NCI-H345 treated with DMSO at 0.1 percent for 48 hours (cell line): ENCODE measurements around the gene PRKAB1.
"Not testable (repeated sequence)": the region's sequence is repeated elsewhere in the genome, so short reads cannot be mapped to it uniquely, and the experiment has no call there.

ENCODE experiments used
- DNase-seq: peaks from one replicate; lab custom pipeline; 2025; ENCODE audit not compliant: unreplicated experiment; lab: John Stamatoyannopoulos, UW

Gene PRKAB1

GRCh38 chr12:119667577-119668323, at the start of gene PRKAB1:
Gene PRKAB1, plus strand, starts transcription at chr12:119668133. Its CDS starts 112 bp downstream, at chr12:119668245.
- DNase-seq: peak; percentile 89

DNA sequence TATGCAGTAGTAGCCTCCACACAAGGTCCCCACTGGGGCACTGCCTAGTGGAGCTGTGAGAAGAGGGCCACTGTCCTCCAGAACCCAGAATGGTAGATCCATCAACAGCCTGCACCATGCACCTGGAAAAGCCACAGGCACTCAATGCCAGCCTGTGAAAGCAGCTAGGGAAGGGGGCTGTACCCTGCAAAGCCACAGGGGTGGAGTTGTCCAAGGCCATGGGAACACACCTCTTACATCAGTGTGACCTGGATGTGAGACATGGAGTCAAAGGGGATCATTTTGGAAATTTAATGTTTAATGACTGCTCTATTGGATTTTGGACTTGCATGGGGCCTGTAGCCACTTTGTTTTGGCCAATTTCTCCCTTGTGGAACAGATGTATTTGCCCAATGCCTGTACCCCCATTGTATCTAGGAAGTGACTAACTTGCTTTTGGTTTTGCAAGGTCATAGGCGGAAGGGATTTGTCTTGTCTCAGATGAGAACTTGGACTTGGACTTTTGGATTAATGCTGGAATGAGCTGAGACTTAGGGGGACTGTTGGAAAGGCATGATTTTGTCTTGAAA, 49.5 kb upstream of the PRKAB1 start:
- DNase-seq: not testable (repeated sequence)

- no peak for DNase-seq
Observed at GRCh38 chr12:119620490-119620889, 47.4 kb upstream of the PRKAB1 start.

DNA sequence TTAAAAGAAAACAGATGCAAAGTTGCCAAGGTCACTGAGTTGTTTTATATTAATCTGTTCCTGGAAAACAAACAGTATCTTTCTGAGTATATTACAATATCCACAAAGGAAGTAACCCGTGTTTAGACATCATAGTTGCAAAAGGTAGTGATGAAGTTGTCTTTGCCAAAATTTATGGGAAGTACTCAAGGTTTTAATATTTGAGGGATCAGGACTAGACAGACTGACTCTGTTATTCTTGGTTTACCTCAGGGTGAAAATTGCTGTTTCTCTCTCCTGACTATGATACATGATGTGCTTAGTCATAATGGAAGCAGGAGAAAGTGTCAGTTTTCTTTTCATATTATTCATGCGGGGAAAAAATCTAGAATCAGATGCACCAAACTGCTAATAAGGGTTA, 46.1 kb upstream of the PRKAB1 start:
- no peak for DNase-seq

- DNase-seq: no peak
Observed at GRCh38 chr12:119624966-119625365, 43.0 kb upstream of the PRKAB1 start.

GRCh38 chr12:119627019-119627643, 40.8 kb upstream of the PRKAB1 start:
- DNase-seq: no peak

DNA sequence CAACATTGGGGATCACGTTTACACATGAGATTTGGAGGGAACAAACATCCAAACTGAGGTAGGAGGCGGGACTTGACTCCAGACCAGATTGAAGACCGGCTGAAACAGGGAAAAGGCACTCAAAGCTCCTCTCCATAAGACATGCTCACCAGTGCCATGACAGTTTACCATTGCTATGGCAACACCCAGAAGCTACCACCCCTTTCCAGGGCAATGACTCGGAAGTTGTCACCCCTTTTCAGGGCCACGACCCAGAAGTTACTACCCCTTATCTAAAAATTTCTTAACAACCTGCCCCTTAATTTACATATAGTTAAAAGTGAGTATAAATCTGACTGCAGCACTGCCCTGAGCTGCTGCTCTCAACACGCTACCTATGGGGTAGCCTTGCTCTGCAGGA, 40.2 kb upstream of the PRKAB1 start:
- no peak for DNase-seq

GRCh38 chr12:119630223-119630780, 37.6 kb upstream of the PRKAB1 start:
- DNase-seq: no peak

- DNase-seq: no peak
Observed at GRCh38 chr12:119630962-119631550, 36.9 kb upstream of the PRKAB1 start.

- no peak for DNase-seq
Observed at GRCh38 chr12:119631930-119632678, 35.8 kb upstream of the PRKAB1 start.

DNA sequence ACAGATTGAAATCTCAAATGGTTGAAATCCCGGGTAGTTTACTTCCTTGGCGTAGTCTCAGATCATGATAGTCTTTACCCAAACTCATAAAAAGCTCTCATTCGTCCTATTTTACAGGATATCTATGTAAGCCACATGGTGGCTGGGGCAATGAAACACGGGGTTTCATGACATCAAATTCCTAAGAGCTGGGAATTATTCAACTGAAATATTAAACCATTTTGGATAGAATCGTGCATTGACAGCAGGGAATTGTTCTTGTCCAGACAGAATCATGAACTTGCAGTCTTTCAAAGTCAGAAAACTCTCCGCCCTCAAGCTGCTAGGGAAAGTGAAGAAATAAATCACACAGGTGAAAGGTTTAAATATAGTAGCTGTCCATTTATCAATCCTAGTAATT, 33.2 kb upstream of the PRKAB1 start:
- no peak for DNase-seq

DNA sequence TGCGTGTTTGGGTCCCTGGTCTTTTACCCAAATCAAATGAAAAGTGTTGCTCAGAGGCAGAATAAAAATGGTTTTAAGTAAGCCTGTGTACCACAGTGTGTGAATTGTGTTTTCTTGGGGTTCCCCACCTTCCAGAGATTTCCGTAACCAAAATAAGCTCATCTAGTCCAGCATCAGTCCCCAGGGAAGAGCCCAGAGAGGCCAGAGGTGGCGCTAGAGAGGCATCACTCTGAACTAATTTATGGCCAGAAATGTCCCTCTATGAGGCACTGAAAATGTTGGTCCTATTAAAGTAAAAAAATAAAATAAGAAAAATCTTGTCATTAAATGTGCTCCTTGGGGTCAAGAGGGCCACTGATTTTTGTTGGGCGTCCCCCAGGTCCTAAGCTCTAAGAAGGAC, 24.9 kb upstream of the PRKAB1 start:
- DNase-seq: no peak

DNA sequence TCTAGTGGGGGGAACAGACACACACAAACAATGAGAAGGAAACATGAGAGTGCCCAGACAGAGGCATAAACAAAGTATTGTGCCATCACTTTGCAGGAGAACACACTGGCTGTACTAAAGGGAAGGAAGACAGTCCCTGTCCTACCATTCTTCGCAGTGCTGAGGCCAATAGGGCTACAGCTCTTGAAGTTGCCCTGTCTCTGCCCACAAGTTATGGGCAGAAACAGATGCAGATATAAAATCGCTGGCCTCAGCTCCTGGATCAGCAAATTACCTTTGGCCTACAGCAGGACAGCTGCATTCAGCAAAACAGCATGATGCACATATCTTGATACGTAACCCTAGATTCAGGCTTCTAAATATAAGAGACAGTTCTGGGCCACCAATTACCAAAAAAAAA, 23.0 kb upstream of the PRKAB1 start:
- no peak for DNase-seq

- DNase-seq: no peak
Observed at GRCh38 chr12:119645535-119646059, 22.3 kb upstream of the PRKAB1 start.

DNA sequence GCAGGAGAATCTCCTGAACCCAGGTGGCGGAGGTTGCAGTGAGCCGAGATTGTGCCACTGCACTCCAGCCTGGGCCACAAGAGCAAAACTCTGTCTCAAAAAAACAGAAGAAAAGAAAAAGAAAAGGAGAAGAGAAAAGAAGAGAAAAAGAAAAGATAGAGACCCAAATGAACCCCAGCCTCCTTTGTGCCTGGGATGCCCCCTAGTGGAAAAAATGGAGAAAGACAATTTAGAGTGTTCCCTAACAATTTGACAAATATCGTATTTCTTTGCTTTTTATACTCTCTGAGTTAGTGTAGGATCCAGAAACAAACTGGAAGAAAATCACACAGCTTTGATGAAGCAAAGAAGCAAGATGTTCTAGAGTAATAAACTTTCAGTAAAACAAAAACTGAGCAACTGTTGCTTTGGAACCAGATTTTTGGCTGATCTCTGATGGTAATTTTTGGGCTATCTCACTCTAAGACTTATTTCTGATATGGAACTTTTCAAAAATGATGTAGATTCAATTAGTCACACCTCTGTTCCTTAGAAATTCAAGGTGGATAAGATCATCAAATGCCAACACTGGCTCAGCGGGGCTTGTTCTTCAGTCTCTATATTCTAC, 18.6 kb upstream of the PRKAB1 start:
- peak; percentile 11 for DNase-seq

GRCh38 chr12:119652665-119653064, 15.3 kb upstream of the PRKAB1 start:
- no peak for DNase-seq

GRCh38 chr12:119657001-119657400, 10.9 kb upstream of the PRKAB1 start:
- not testable (repeated sequence) for DNase-seq

- DNase-seq: not testable (repeated sequence)
Observed at GRCh38 chr12:119658166-119658565, 9.8 kb upstream of the PRKAB1 start.

GRCh38 chr12:119659289-119659897, 8.5 kb upstream of the PRKAB1 start:
- peak; percentile 29 for DNase-seq

DNA sequence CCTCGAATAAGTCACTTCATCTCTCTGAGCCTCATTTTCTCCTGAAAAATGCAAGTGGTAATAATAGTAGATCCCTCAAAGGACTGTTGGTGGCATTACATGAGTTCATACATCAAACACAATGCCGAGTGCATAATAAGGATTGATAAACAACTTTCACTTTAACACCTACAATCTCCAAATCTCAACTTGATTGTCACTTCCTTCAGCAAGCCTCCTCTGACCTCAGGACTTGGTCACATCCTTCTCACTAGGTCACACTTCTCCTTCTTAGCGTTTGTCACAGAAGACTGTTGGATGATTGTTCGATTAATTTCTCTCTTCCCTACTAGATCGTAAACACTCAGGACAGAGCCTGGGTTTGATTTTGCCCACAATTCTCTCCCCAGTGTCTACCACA, 7.9 kb upstream of the PRKAB1 start:
- DNase-seq: no peak
